HepG2 (cell line): Measurements from ENCODE around the gene TTC23L. TPM values are rescaled to one million over a fixed set of nuclear protein-coding genes. Genes with fewer than 3 reads are reported as not detected.

Experiments used
- ATAC-seq: fragments of 200-7000 bp; cut with Tn5 transposase; 3 replicates; pipeline ENCODE4 v1.9.1; 2020; ENCODE audit warnings: mild to moderate bottlenecking, moderate library complexity
- BruUV-seq: library from RNA; stranded (reverse); fragments of 400-500 nt; replicated peaks from 2 replicates; lab custom pipeline; 2021; lab: Mats Ljungman, UMichigan
- CTCF ChIA-PET: fragments of 300-600 bp; formaldehyde crosslinking; extraction: SDS; loops from one replicate; lab custom pipeline; 2021; ENCODE audit warnings: low total read pairs, inconsistent platforms, low intra/inter-chr PET ratio; lab: Yijun Ruan, JAX
- POLR2A ChIA-PET: fragments of 350-600 bp; sonication (Branson Sonifier 250); formaldehyde crosslinking; loops from one replicate; lab custom pipeline; 2020; ENCODE audit warnings: antibody characterized with exemption, inconsistent platforms; lab: Yijun Ruan, JAX
- DNase-seq: peaks from one replicate; pipeline ENCODE4 v3.0.0-alpha.2; 2015; ENCODE audit warnings: low spot score
- FAIRE-seq: peaks from 3 replicates; lab custom pipeline; 2011; peaks lifted over from hg19 to GRCh38; lab: Jason Lieb, UNC
- H2AFZ ChIP-seq: one replicate; pipeline ENCODE4 v1.6.1; 2011; ENCODE audit warnings: low read length, inconsistent platforms
- H3K27ac ChIP-seq: fragments of 300-600 bp; 3 replicates; pipeline ENCODE4 v1.8.0; 2011; ENCODE audit warnings: mixed run types, mild to moderate bottlenecking, mixed read lengths, low read length, inconsistent platforms; ENCODE audit not compliant: insufficient read depth; ENCODE audit errors: extremely low read length
- H3K27me3 ChIP-seq, 2 experiments: fragments of 200-600 bp in 1 of 2; 2 replicates in 1 of 2; 3 replicates in 1 of 2; pipeline versions ENCODE4 v1.6.0 to v1.8.0; 2011; ENCODE audit warnings: low read length in 2 of 2, mild to moderate bottlenecking in 2 of 2, moderate library complexity in 2 of 2, inconsistent platforms in 1 of 2; ENCODE audit not compliant: insufficient read depth in 2 of 2, control insufficient read depth in 1 of 2
- H3K36me3 ChIP-seq, 2 experiments: fragments of 200-600 bp in 1 of 2; replicated peaks in 1 of 2; 2 replicates in 1 of 2; 3 replicates in 1 of 2; pipeline versions ENCODE4 v1.5.1 to v1.8.0; 2011; ENCODE audit warnings: low read length in 2 of 2, inconsistent platforms in 1 of 2; ENCODE audit not compliant: insufficient read depth in 2 of 2, control insufficient read depth in 1 of 2
- H3K4me1 ChIP-seq: 2 replicates; pipeline ENCODE4 v1.5.1; 2012; ENCODE audit warnings: low read length, inconsistent platforms; ENCODE audit not compliant: insufficient read depth
- H3K4me2 ChIP-seq: 2 replicates; pipeline ENCODE4 v1.6.0; 2011; ENCODE audit warnings: low read depth, low read length, inconsistent platforms
- H3K4me3 ChIP-seq, 3 experiments: fragments of 200-600 bp in 1 of 3; sonication (generic), shearing (Covaris generic) in 1 of 3; replicated peaks in 1 of 3; 2 replicates each; pipeline ENCODE4 v1.5.1; 2011 to 2016; ENCODE audit warnings: low read length in 3 of 3, inconsistent platforms in 2 of 3, low read depth in 2 of 3, mild to moderate bottlenecking in 2 of 3, control low read depth in 1 of 3, mixed read lengths in 1 of 3; ENCODE audit not compliant: insufficient read depth in 1 of 3
- H3K79me2 ChIP-seq: one replicate; pipeline ENCODE4 v1.6.1; 2011; ENCODE audit warnings: low read length, inconsistent platforms; ENCODE audit not compliant: insufficient read depth
- H3K9ac ChIP-seq: 2 replicates; pipeline ENCODE4 v1.6.0; 2011; ENCODE audit warnings: mild to moderate bottlenecking, low read depth, low read length, inconsistent platforms; ENCODE audit not compliant: insufficient read depth
- H3K9me3 ChIP-seq: 2 replicates; pipeline ENCODE4 v1.5.1; 2012; ENCODE audit warnings: mild to moderate bottlenecking, low read length
- H4K20me1 ChIP-seq: 2 replicates; pipeline ENCODE4 v1.6.0; 2011; ENCODE audit warnings: inconsistent platforms, mild to moderate bottlenecking, low read length, moderate library complexity; ENCODE audit not compliant: insufficient read depth
- HIVEP1 ChIP-seq: sonication (generic); formaldehyde crosslinking; IDR thresholded peaks from 2 replicates; pipeline ENCODE4 v1.4.0; 2020; ENCODE audit warnings: mild to moderate bottlenecking, missing genetic modification reagents
- HNRNPUL1 ChIP-seq: fragments of 200-400 bp; formaldehyde crosslinking; IDR thresholded peaks from 2 replicates; pipeline ENCODE4 v1.6.1; 2017; ENCODE audit warnings: low read depth, mild to moderate bottlenecking, low read length, moderate library complexity
- NR2F1 ChIP-seq, 2 experiments: fragments of 450-650 bp in 1 of 2; formaldehyde crosslinking in 1 of 2; IDR thresholded peaks; 2 replicates each; pipeline versions ENCODE4 v1.5.0 to v1.6.1; 2016 to 2020; ENCODE audit warnings: mild to moderate bottlenecking in 1 of 2, missing compliant biosample characterization in 1 of 2, missing genetic modification reagents in 1 of 2, moderate library complexity in 1 of 2
- POGZ ChIP-seq: sonication (generic); formaldehyde crosslinking; IDR thresholded peaks from 2 replicates; pipeline ENCODE4 v1.4.0; 2020; ENCODE audit warnings: mild to moderate bottlenecking, missing genetic modification reagents
- RXRB ChIP-seq: IDR thresholded peaks from 2 replicates; pipeline ENCODE4 v1.6.1; 2016; ENCODE audit warnings: borderline replicate concordance, missing genetic modification reagents, missing compliant biosample characterization
- ZMYM4 ChIP-seq: sonication (generic); formaldehyde crosslinking; IDR thresholded peaks from 2 replicates; pipeline ENCODE4 v1.8.1; 2023; ENCODE audit warnings: mild to moderate bottlenecking, missing genetic modification reagents
- ZNF121 ChIP-seq: sonication (generic); formaldehyde crosslinking; IDR thresholded peaks from 2 replicates; pipeline ENCODE4 v1.5.0; 2020; ENCODE audit warnings: mild to moderate bottlenecking, missing genetic modification reagents
- ZNF354B ChIP-seq: sonication (generic); formaldehyde crosslinking; IDR thresholded peaks from 2 replicates; pipeline ENCODE4 v1.8.0; 2022; ENCODE audit warnings: mild to moderate bottlenecking, missing genetic modification reagents
- WGBS: methylation state at CpG from one replicate; pipeline ENCODE4 v1.1.6; 2017; ENCODE audit warnings: low lambda C conversion rate; 5-methylcytosine and 5-hydroxymethylcytosine counted together
- in situ Hi-C: cut with HindIII; loops from 2 replicates; pipeline ENCODE4 v1.10.0; 2017; ENCODE audit warnings: low pct_unique_long_range_greater_than_20kb; ENCODE audit not compliant: extremely low pct_ligation_motif_present
- intact Hi-C: fragments of 100-400 bp; cut with micrococcal nuclease; formaldehyde crosslinking; loops from one replicate; pipeline ENCODE4 v1.10.0; 2022; ENCODE audit not compliant: unreplicated experiment
- polyA plus RNA-seq, 8 experiments: library from polyadenylated mRNA; depleted of rRNA in 3 of 8; stranded (reverse) in 7 of 8; unstranded in 1 of 8; fragments of >200 nt; fragmentation: Illumina TruSeq in 4 of 8; extraction: Trizol in 4 of 8; gene quantifications; 2 replicates each; pipeline versions ENCODE4 v1.2.1 to v1.2.3, GENCODE V29; 2011 to 2016; ENCODE audit warnings: low read depth in 4 of 8, missing spikeins in 1 of 8, mixed read lengths in 1 of 8; ENCODE audit not compliant: insufficient read depth in 1 of 8
- total RNA-seq, 5 experiments: library from RNA; depleted of rRNA; stranded (reverse); fragments of >200 nt; fragmentation: Illumina TruSeq; extraction: Trizol; gene quantifications; 2 replicates each; pipeline ENCODE4 v1.2.3, GENCODE V29; 2016; ENCODE audit warnings: low read depth in 1 of 5
- TF ChIP-seq, protein P1 (sequence below): sonication (generic); formaldehyde crosslinking; IDR thresholded peaks from 2 replicates; pipeline ENCODE4 v1.4.0; 2020; ENCODE audit warnings: missing genetic modification reagents, borderline replicate concordance
- TF ChIP-seq, protein P2 (sequence below): sonication (generic); formaldehyde crosslinking; IDR thresholded peaks from 2 replicates; pipeline ENCODE4 v1.4.0; 2020; ENCODE audit warnings: missing genetic modification reagents

The TTC23L gene
- total and polyA plus RNA-seq, 2 of the 13 experiments (the other 11 are each of a cell fraction or from before 2014, with no cell fraction given) = 0.37 to 1.4 TPM

- TF ChIP-seq, protein P1, sequence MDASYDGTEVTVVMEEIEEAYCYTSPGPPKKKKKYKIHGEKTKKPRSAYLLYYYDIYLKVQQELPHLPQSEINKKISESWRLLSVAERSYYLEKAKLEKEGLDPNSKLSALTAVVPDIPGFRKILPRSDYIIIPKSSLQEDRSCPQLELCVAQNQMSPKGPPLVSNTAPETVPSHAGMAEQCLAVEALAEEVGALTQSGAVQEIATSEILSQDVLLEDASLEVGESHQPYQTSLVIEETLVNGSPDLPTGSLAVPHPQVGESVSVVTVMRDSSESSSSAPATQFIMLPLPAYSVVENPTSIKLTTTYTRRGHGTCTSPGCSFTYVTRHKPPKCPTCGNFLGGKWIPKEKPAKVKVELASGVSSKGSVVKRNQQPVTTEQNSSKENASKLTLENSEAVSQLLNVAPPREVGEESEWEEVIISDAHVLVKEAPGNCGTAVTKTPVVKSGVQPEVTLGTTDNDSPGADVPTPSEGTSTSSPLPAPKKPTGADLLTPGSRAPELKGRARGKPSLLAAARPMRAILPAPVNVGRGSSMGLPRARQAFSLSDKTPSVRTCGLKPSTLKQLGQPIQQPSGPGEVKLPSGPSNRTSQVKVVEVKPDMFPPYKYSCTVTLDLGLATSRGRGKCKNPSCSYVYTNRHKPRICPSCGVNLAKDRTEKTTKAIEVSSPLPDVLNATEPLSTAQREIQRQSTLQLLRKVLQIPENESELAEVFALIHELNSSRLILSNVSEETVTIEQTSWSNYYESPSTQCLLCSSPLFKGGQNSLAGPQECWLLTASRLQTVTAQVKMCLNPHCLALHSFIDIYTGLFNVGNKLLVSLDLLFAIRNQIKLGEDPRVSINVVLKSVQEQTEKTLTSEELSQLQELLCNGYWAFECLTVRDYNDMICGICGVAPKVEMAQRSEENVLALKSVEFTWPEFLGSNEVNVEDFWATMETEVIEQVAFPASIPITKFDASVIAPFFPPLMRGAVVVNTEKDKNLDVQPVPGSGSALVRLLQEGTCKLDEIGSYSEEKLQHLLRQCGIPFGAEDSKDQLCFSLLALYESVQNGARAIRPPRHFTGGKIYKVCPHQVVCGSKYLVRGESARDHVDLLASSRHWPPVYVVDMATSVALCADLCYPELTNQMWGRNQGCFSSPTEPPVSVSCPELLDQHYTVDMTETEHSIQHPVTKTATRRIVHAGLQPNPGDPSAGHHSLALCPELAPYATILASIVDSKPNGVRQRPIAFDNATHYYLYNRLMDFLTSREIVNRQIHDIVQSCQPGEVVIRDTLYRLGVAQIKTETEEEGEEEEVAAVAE (CRISPR knock-in tag) = no peak
- TF ChIP-seq NR2F1 (CRISPR knock-in tag; IDR thresholded peaks at IDR 0.05) (no peak), POGZ (CRISPR knock-in tag) (no peak), ZNF354B (CRISPR knock-in tag) (no peak), HIVEP1 (no peak)
- TF ChIP-seq, all 625 proteins: peak for 0
Observed at GRCh38 chr5:34916518-34916917, 77.6 kb downstream of the TTC23L start (continued).

DNA sequence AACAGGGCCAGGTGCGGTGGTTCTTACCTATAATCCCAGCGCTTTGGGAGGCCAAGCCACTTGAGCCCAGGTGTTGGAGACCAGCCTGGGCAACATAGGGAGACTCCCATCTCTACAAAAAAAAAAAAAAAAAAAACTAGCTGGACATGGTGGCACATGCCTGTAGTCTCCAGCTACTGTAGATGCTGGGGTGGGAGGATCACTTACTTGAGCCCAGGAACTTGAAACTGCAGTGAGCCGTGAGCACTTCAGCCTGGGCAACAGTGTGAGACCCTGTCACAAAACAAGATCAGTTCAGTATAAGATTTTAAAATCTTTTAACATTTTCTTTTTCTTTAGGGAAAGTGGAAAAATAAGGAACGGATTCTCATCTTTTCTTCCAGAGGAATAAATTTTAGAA is 79.1 kb downstream of the TTC23L start:
- no TSS peak for BruUV-seq
- WGBS = 91% methylated on average over 4 of the region's 4 CpGs
- peaks cover 2 to 35% of the 10 kb centered on the region in 2 experiments; a peak in 4 of 5 replicates for H3K36me3 ChIP-seq
- FAIRE-seq (no peak), ATAC-seq (no peak), DNase-seq (no peak)
- peaks cover 61% of the 10 kb centered on the region for H3K79me2 ChIP-seq
- CTCF ChIA-PET = no interaction called here
- no peak overlapping the region for H3K27ac ChIP-seq
- no peaks in the 10 kb centered on the region for H3K9me3 ChIP-seq
- no peak overlapping the region for H3K9ac ChIP-seq
- H3K4me2 ChIP-seq = peak overlapping the region; percentile 69
- POLR2A ChIA-PET = interaction anchor here (5.4 kb wide), 1 partner anchor 11 kb away, joined by 92 read pairs; the partner anchor contains the start of gene DNAJC21
- peaks cover 35% of the 10 kb centered on the region for H3K4me1 ChIP-seq
- H4K20me1 ChIP-seq = no peaks in the 10 kb centered on the region; the same call in 1 of the 2 replicates
- TF ChIP-seq ZNF121 (CRISPR knock-in tag) (0 out of 2 replicates have a peak, but pooled peaks have one; percentile 45), HNRNPUL1 (no peak), ZMYM4 (CRISPR knock-in tag) (no peak), RXRB (CRISPR knock-in tag) (no peak)
- TF ChIP-seq, protein P2, sequence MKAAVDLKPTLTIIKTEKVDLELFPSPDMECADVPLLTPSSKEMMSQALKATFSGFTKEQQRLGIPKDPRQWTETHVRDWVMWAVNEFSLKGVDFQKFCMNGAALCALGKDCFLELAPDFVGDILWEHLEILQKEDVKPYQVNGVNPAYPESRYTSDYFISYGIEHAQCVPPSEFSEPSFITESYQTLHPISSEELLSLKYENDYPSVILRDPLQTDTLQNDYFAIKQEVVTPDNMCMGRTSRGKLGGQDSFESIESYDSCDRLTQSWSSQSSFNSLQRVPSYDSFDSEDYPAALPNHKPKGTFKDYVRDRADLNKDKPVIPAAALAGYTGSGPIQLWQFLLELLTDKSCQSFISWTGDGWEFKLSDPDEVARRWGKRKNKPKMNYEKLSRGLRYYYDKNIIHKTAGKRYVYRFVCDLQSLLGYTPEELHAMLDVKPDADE (CRISPR knock-in tag) = no peak
- no peaks in the 10 kb centered on the region; a peak in 1 of 5 replicates for H3K27me3 ChIP-seq
- H3K4me3 ChIP-seq = peak overlapping the region in 1 of 3 experiments; percentile 11; a peak in 1 of 6 replicates
- no peak overlapping the region for H2AFZ ChIP-seq
- in situ Hi-C loops (no loop called here), intact Hi-C loops (loop anchor here (5.0 kb wide), 1 partner anchor 261 kb away; the partner anchor contains the start of gene RAI14)
